GM12872 (cell line): ENCODE measurements around the gene ELMO1.

Experiments used
- TF ChIP-seq, protein P1 (sequence below): IDR thresholded peaks from 3 replicates; pipeline ENCODE4 v1.5.1; 2011; ENCODE audit warnings: low read depth, mild to moderate bottlenecking, low read length, moderate library complexity; ENCODE audit not compliant: insufficient read depth

Gene ELMO1

DNA sequence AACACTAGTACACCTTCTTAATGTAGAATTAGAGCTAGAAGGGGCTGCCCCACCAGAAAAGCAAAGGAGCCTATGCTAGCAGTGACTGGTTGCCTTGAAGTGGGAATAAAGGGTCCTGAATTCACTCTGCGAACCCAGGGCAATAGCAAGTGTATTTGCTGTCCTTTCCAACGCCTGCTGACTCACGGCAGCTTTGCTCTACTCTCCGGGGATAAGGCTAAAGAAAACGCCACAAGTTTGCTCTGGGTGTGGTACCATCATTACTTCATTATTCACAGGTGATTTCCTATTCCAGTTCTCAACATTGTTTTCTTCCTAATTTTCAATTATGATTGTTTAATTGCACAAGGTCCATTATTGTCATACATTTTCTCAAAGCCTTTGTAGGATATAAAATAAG is 503.8 kb downstream of the ELMO1 start:
- TF ChIP-seq, protein P1, sequence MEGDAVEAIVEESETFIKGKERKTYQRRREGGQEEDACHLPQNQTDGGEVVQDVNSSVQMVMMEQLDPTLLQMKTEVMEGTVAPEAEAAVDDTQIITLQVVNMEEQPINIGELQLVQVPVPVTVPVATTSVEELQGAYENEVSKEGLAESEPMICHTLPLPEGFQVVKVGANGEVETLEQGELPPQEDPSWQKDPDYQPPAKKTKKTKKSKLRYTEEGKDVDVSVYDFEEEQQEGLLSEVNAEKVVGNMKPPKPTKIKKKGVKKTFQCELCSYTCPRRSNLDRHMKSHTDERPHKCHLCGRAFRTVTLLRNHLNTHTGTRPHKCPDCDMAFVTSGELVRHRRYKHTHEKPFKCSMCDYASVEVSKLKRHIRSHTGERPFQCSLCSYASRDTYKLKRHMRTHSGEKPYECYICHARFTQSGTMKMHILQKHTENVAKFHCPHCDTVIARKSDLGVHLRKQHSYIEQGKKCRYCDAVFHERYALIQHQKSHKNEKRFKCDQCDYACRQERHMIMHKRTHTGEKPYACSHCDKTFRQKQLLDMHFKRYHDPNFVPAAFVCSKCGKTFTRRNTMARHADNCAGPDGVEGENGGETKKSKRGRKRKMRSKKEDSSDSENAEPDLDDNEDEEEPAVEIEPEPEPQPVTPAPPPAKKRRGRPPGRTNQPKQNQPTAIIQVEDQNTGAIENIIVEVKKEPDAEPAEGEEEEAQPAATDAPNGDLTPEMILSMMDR: no peak

DNA sequence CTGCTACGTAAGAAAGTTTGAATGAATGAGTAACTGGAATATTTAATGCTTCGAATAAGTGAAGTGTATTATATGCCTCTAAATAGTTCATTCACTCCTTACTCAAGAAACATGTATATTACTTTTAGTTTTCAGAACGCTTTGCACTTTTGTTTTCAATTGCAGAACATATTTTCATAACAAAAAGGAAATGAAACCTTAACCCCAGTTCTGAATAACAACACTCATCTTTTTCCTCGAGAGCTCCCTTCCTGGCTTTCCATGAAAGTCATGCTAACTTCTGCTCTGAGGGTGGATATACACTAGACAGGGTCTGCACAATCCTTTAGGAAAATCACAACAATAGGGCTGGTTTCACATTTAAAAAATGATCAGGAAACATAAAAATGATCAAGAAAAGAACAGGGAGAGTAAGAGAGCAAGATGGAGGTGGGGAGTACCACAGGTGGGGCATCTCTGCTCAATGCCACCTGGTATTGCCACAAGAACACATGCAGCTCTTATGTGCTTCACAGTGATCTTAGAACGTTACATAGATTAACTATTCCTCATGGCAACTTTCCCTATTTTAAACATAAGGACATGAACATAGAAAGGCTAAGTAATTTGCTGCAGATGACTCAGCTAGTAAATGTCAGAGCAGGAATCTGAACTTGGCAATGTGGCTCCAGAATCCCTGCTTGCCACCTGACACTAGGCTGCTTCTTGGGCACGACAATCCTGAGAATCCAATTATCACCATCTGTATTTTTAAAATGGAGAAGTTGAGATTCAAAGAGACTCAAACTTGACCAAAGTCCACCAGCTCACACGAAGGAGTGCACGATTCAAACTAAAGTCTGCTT is 504.9 kb downstream of the ELMO1 start:
- TF ChIP-seq, protein P1: no peak

DNA sequence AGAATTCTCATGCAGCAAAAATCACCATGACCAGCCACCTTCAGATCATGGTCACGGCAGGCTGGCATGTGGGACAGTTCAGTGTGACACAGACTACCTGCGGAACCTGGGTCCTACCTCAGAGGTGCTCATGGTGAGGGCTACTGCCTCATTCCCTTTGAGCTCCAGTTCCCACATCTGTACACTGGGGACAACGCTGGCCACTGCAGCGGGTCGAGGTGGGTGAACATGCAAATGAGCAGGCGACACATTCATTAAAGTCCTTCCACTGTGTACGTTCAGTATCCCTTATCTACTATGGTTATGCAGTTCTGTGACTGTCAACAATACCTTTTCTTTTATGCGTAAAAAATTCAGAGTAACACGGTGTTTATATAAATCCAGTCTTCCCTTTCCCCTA is 505.7 kb downstream of the ELMO1 start:
- TF ChIP-seq, protein P1: no peak

DNA sequence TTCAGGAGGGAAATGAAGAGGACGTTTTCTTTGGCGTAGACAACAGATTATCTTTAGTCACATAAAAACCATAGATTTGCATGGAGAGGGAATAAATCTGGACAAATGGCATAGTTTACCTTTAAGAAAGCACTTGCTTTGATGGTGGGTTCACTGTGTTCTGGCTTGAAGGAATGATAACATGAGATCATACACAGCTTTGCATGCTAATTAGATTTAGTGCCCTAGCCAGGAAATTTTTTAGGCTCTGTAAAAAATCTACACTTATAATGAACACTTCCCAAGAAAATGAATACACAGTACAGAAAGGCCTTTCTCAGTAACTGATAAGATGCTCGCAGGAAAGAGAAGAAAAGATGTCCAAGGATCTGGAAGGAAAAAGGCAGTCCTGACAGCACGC is 506.1 kb downstream of the ELMO1 start:
- TF ChIP-seq, protein P1: no peak

DNA sequence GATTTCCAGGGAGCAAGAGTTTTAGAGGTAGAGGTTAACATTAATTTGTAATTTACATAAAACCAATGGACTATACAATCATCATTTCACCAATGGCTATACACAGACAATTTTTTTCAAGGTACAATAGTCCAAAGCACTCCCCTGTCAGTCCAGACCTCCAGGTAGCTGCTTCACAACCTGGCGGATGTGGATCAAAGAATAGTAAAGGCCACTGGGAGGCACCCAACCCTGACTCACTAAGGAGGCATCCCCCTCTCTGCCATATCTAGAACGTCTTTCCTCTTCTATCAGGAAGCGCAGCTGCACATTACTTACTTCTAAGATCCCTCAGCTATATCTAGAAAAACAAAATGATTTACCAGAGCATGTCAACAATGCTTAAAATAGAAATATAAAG is 506.6 kb downstream of the ELMO1 start:
- TF ChIP-seq, protein P1: no peak

DNA sequence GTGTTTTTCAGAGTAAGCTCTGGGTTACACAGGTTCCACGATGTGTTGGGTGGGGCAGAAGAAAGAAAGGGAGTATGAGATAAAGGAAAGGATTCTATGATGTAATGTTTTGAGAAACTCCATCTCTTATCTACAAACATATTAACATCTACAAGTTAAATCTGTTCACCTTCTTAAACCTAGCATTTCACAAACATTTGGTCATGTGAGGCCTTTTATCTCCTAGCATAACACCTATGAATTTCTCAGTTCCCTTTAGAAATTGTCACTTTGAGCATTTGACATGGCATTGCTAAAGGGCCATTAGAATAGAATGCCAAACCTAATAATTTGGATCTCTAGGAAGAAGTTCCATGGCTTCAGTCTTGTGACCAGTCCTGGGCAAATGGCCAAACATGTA is 507.3 kb downstream of the ELMO1 start:
- TF ChIP-seq, protein P1: no peak

DNA sequence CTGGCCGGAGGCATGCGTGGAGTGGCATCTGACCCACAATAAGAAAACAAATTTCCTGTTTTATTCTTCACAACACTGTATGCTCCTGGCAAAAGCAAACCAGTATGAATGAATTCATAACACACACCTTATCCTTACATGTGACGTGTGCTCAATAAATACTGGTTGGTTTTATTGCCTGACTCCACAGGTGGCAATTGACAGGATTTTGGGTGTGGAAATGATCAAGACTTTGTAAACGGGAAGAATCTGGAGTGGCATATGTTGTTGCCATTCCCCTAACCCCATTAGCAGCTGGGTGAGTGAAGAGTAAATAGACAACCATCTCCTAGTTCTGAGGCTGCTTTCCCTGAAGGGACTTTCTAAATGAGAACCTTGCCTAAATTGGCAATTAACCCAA is 508.8 kb downstream of the ELMO1 start:
- TF ChIP-seq, protein P1: no peak
